ENCODE measurements around the gene ABCA13. TPM values are rescaled to one million over a fixed set of nuclear protein-coding genes. Genes with fewer than 3 reads are reported as not detected.
"Not testable (repeated sequence)": the region's sequence is repeated elsewhere in the genome, so short reads cannot be mapped to it uniquely, and the experiment has no call there.

Gene ABCA13
- total RNA-seq, 1 donor from 2014 or later: 2.2 TPM

DNA sequence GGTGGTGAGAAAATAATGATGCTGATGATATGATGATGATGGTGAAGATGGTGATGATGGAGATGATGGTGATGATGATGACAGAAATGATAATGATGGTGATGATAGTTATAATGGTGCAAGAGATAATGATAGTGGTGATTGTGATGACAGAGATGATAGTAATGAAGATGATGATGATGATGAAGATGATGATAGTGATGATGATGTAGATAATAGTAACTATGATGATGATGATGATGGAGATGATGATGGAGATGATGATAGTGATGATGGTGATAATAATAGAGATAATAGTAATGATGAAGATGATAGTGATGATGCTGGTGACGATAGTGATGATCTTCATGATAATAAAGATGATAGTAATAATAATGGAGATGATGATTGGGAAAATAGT, 22.2 kb downstream of the ABCA13 start:
- Histone ChIP-seq H3K4me3 (no peak overlapping the region), H3K4me1 (no peaks in the 10 kb centered on the region), H3K36me3 (no peaks in the 10 kb centered on the region), H3K9me3 (no peaks in the 10 kb centered on the region), H3K27me3 (ENCODE audit: low read depth) (no peaks in the 10 kb centered on the region), H3K27ac (no peak overlapping the region)
- DNase-seq (no peak), ATAC-seq (no peak)
- intact Hi-C loops (cut with DNase I): no loop called here
- no peak for TF ChIP-seq CTCF (IDR thresholded peaks at IDR 0.05)

DNA sequence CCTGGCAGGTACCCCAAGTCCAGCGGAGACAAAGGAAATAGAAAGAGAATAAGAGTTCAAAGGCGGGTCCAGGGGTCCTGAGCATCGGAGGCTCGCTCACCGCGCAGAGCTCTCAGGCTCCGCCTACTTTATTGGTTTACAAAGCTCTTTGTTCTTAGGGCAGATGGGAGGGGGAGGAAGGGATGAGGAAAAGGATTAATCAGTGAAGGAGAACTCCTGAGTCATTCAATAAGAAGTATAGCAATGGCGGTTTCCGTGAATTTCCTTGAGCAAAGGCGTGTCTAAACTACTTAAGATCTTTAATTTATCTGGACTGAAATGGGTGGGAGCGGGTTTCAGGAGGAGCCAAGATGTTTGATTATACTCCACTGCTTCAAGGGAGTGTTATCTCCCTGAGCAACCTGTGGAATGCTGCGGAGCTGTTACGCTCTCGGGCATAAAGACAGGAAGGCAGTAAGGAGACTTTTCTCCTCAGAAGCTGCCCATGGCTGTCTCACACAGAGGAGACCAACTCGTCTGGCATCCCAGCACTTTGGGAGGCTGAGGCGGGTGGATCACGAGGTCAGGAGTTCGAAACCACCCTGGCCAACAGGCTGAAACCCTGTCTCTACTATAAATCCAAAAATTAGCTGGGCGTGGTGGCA, 29.8 kb downstream of the ABCA13 start:
- peak in 1 of 2 donors; percentile 18 for ATAC-seq
- H3K27ac ChIP-seq; DNase-seq; H3K27me3 ChIP-seq (ENCODE audit: low read depth); H3K9me3 ChIP-seq; intact Hi-C loops (cut with DNase I); H3K4me1 ChIP-seq; H3K36me3 ChIP-seq; H3K4me3 ChIP-seq: not testable (repeated sequence)

DNA sequence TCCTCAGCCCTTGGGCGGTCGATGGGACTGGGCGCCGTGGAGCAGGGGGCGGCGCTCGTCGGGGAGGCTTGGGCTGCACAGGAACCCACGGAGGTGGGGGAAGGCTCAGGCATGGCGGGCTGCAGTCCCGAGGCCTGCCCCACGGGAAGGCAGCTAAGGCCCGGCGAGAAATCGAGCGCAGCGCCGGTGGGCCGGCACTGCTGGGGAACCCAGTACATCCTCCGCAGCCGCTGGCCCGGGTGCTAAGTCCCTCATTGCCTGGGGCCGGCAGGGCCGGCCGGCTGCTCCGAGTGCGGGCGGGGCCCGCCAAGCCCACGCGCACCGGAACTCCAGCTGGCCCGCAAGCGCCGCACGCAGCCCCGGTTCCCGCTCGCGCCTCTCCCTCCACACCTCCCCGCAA, 31.7 kb downstream of the ABCA13 start:
- H3K4me1 ChIP-seq; H3K27ac ChIP-seq; H3K36me3 ChIP-seq; intact Hi-C loops (cut with DNase I); DNase-seq; H3K4me3 ChIP-seq; ATAC-seq; H3K9me3 ChIP-seq; H3K27me3 ChIP-seq (ENCODE audit: low read depth): not testable (repeated sequence)

DNA sequence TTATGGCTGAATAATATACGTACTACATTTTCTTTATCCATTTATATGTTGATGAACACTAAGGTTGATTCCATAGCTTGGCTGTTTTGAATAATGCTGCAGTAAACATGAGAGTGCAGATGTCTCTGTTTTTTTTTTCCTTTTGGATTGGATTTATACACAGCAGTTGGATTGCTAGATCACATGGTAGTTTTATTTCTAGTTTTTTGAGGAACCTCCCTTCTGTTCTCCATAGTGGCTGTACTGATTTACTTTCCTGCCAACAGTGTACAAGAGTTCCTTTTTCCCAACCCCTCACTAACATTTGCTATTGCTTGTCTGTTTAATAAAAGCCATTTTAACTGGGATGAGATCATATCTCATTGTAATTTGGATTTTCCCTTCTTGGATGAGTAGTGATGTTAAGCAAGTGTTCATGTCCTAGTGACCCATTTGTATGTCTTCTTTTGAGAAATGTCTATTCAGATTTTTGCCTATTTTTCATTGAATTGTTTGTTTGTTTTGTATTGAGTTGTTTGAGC, 36.0 kb downstream of the ABCA13 start:
- no peaks in the 10 kb centered on the region for H3K27me3 ChIP-seq (ENCODE audit: low read depth)
- no peak for TF ChIP-seq CTCF (IDR thresholded peaks at IDR 0.05)
- H3K4me3 ChIP-seq: no peak overlapping the region
- H3K9me3 ChIP-seq: no peaks in the 10 kb centered on the region
- no peaks in the 10 kb centered on the region for H3K4me1 ChIP-seq
- ATAC-seq (no peak), DNase-seq (no peak)
- intact Hi-C loops (cut with DNase I): no loop called here
- no peak overlapping the region for H3K27ac ChIP-seq
- no peaks in the 10 kb centered on the region for H3K36me3 ChIP-seq

DNA sequence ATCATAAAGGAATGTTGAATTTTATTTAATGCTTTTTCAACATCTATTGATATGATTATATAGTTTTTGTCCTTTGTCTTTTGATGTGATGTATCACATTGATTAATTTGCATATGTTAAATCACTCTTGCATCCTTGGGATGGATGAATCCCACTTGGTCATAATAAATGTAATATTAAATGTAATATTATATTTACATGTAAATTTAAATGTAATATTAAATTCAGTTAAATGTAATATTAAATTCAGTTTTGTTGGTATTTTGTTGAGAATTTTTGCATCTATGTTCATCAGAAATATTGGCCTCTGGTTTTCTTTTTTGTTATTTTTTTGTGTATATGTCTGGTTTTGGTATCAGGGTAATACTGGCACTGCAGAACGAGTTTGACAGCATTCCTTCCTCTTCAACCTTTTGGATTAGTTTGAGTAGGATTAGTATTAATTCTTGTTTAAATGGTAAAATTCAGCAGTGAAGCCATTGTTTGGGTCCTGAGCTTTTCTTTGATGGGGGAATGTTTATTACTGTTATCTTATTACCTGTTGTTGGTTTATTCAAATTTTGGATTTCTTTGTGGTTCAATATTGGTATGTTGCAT, 37.8 kb downstream of the ABCA13 start:
- no peak overlapping the region for H3K4me3 ChIP-seq
- H3K27ac ChIP-seq: no peak overlapping the region
- H3K36me3 ChIP-seq: no peaks in the 10 kb centered on the region
- no peaks in the 10 kb centered on the region for H3K4me1 ChIP-seq
- no peak for TF ChIP-seq CTCF (IDR thresholded peaks at IDR 0.05)
- H3K27me3 ChIP-seq (ENCODE audit: low read depth): no peaks in the 10 kb centered on the region
- no peak for ATAC-seq
- intact Hi-C loops (cut with DNase I): no loop called here
- no peak for DNase-seq
- H3K9me3 ChIP-seq: no peaks in the 10 kb centered on the region

GRCh38 chr7:48213226-48213625, 42.0 kb downstream of the ABCA13 start:
- Histone ChIP-seq H3K4me1 (no peaks in the 10 kb centered on the region), H3K9me3 (no peaks in the 10 kb centered on the region), H3K36me3 (no peaks in the 10 kb centered on the region), H3K27me3 (ENCODE audit: low read depth) (no peaks in the 10 kb centered on the region), H3K27ac (no peak overlapping the region), H3K4me3 (no peak overlapping the region)
- TF ChIP-seq CTCF (IDR thresholded peaks at IDR 0.05): no peak
- intact Hi-C loops (cut with DNase I): no loop called here
- DNase-seq: no peak
- ATAC-seq: no peak
